Right atrium auricular region (tissue), 2 donors: ENCODE measurements around the gene CFAP126. TPM values are rescaled to one million over a fixed set of nuclear protein-coding genes. Genes with fewer than 3 reads are reported as not detected.
A peak's percentile ranks its signal among the peaks of the same experiment; 100 is the strongest.
"Not testable (repeated sequence)": the region's sequence is repeated elsewhere in the genome, so short reads cannot be mapped to it uniquely, and the experiment has no call there.

Source experiments
- DNase-seq: peaks from one replicate; pipeline ENCODE4 v3.0.0-alpha.2; 2019; ENCODE audit warnings: low spot score
- H3K27ac ChIP-seq, 2 donors: fragments of 200-600 bp; sonication (generic); 1 replicate in 1 of 2; 2 replicates in 1 of 2; pipeline ENCODE4 v1.5.1; 2016 to 2019
- H3K27me3 ChIP-seq, 2 donors: fragments of 200-600 bp; sonication (generic); one replicate each; pipeline versions ENCODE4 v1.5.1 to v1.6.0; 2017 to 2019
- H3K36me3 ChIP-seq: fragments of 200-600 bp; sonication (generic); one replicate; pipeline ENCODE4 v1.5.1; 2016
- H3K4me1 ChIP-seq, 2 donors: fragments of 200-600 bp; sonication (generic); one replicate each; pipeline versions ENCODE4 v1.5.1 to v1.6.0; 2017 to 2019
- H3K4me3 ChIP-seq, 2 donors: fragments of 200-600 bp; sonication (generic); 1 replicate in 1 of 2; 2 replicates in 1 of 2; pipeline ENCODE4 v1.5.1; 2017 to 2019; ENCODE audit warnings: mild to moderate bottlenecking in 1 of 2, moderate library complexity in 1 of 2
- H3K9me3 ChIP-seq, 2 donors: fragments of 200-600 bp; sonication (generic); one replicate each; pipeline ENCODE4 v1.5.1; 2019
- total RNA-seq, 2 donors: library from RNA; depleted of rRNA; stranded (reverse); fragments of >200 nt; gene quantifications; one replicate each; pipeline ENCODE4 v1.1.0, GENCODE V29; 2016
- TF ChIP-seq, protein P1 (sequence below), 2 donors: fragments of 200-600 bp; sonication (generic); IDR thresholded peaks; one replicate each; pipeline ENCODE4 v1.5.1; 2019; ENCODE audit warnings: antibody characterized with exemption in 2 of 2

The CFAP126 gene
- total RNA-seq, 2 donors from 2014 or later = not detected

- H3K9me3 ChIP-seq = no peaks in the 10 kb centered on the region
- H3K36me3 ChIP-seq = no peaks in the 10 kb centered on the region
- no peaks in the 10 kb centered on the region for H3K27me3 ChIP-seq
- DNase-seq = no peak
- TF ChIP-seq, protein P1, sequence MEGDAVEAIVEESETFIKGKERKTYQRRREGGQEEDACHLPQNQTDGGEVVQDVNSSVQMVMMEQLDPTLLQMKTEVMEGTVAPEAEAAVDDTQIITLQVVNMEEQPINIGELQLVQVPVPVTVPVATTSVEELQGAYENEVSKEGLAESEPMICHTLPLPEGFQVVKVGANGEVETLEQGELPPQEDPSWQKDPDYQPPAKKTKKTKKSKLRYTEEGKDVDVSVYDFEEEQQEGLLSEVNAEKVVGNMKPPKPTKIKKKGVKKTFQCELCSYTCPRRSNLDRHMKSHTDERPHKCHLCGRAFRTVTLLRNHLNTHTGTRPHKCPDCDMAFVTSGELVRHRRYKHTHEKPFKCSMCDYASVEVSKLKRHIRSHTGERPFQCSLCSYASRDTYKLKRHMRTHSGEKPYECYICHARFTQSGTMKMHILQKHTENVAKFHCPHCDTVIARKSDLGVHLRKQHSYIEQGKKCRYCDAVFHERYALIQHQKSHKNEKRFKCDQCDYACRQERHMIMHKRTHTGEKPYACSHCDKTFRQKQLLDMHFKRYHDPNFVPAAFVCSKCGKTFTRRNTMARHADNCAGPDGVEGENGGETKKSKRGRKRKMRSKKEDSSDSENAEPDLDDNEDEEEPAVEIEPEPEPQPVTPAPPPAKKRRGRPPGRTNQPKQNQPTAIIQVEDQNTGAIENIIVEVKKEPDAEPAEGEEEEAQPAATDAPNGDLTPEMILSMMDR (IDR thresholded peaks at IDR 0.05) = no peak
- H3K4me1 ChIP-seq = peaks cover 0 to 7% of the 10 kb centered on the region in 2 donors
- H3K4me3 ChIP-seq = no peak overlapping the region
- H3K27ac ChIP-seq = no peak overlapping the region
These were observed 36.4 kb upstream of the CFAP126 start for GRCh38 chr1:161404051-161404597.

- H3K27me3 ChIP-seq = no peaks in the 10 kb centered on the region
- H3K9me3 ChIP-seq = no peaks in the 10 kb centered on the region
- TF ChIP-seq, protein P1 (IDR thresholded peaks at IDR 0.05) = no peak
- H3K4me1 ChIP-seq = peaks cover 0 to 10% of the 10 kb centered on the region in 2 donors
- H3K27ac ChIP-seq = no peak overlapping the region
- H3K36me3 ChIP-seq = no peaks in the 10 kb centered on the region
- no peak overlapping the region for H3K4me3 ChIP-seq
- DNase-seq = no peak
These were observed 34.8 kb upstream of the CFAP126 start for GRCh38 chr1:161402446-161402845.

- Histone ChIP-seq H3K9me3 (no peaks in the 10 kb centered on the region), H3K4me1 (peaks cover 0 to 10% of the 10 kb centered on the region in 2 donors), H3K27ac (peak overlapping the region; percentile 100), H3K4me3 (peak overlapping the region; percentile 79 to 80), H3K27me3 (no peaks in the 10 kb centered on the region), H3K36me3 (no peaks in the 10 kb centered on the region)
- DNase-seq = peak; percentile 96
- TF ChIP-seq, protein P1 (IDR thresholded peaks at IDR 0.05) = peak in 1 of 2 donors; percentile 58
These were observed 31.8 kb upstream of the CFAP126 start for GRCh38 chr1:161399257-161399998.

DNA sequence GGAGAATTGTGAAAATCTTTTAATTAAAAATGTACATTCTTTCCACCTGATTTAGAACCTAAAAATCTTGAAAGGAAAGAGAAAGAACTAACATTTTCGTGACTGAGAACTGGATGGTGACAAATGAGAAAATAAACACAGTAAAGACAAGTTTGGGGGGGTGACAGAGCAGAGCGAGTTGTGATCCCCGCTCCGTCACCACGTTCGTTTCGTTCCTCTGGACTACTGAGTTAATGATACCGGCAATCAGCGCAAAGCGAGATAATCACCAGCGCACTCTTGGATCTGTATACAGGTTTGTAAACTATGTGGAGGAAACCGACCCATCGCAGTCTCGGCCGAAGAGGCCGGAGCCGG lies 31.2 kb upstream of the CFAP126 start:
- no peaks in the 10 kb centered on the region for H3K9me3 ChIP-seq
- TF ChIP-seq, protein P1 (IDR thresholded peaks at IDR 0.05) = no peak
- peaks cover 0 to 8% of the 10 kb centered on the region in 2 donors for H3K4me1 ChIP-seq
- peak overlapping the region; percentile 79 to 80 for H3K4me3 ChIP-seq
- no peaks in the 10 kb centered on the region for H3K36me3 ChIP-seq
- peak overlapping the region; percentile 100 for H3K27ac ChIP-seq
- no peaks in the 10 kb centered on the region for H3K27me3 ChIP-seq
- DNase-seq = no peak

DNA sequence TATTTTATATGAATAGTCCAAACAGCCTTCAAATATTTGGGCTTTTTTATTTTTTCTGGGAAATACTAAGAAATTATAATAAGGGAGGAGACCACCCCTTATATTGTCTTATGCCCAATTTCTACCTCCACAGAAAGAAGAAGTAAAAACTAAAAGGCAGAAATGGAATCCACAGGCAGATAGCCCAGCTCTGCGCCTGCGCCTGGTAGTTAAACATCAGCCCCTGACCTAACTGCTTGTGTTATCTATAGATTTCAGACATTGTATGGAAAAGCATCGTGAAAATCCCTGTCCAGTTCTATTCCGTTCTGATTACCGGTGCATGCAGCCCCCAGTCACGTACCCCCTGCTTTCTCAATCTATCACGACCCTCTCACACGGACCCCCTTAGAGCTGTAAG lies 29.4 kb upstream of the CFAP126 start:
- H3K36me3 ChIP-seq, H3K4me1 ChIP-seq, H3K27me3 ChIP-seq, H3K9me3 ChIP-seq, H3K4me3 ChIP-seq, H3K27ac ChIP-seq, DNase-seq: not testable (repeated sequence)

DNA sequence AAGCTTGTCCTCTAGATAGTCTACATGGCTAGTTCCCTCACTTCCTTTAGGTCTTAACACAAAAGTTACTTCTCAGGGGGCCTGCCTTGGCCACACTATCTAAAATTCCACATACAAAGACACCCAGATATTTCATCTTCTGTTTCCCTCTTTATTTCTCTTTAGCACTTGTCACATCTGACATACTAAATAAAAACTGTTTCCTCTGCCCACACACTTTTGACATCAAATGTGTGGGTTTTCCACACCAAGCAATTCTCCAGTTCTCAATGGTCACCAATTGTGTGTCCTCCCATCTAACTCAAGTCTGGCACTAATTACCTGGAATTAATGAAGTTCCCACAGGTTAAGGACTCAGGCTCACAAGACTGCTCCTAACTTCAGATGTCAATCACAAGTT lies 25.5 kb upstream of the CFAP126 start:
- peaks cover 0 to 11% of the 10 kb centered on the region in 2 donors for H3K4me1 ChIP-seq
- no peaks in the 10 kb centered on the region for H3K27me3 ChIP-seq
- TF ChIP-seq, protein P1 (IDR thresholded peaks at IDR 0.05) = no peak
- no peaks in the 10 kb centered on the region for H3K9me3 ChIP-seq
- DNase-seq = no peak
- H3K27ac ChIP-seq = no peak overlapping the region
- no peak overlapping the region for H3K4me3 ChIP-seq
- H3K36me3 ChIP-seq = no peaks in the 10 kb centered on the region
